Aorta (tissue), 5 donors: ENCODE measurements around the gene ZBTB7B. TPM values are rescaled to one million over a fixed set of nuclear protein-coding genes. Genes with fewer than 3 reads are reported as not detected.
A peak's percentile ranks its signal among the peaks of the same experiment; 100 is the strongest.
"Not testable (repeated sequence)": the region's sequence is repeated elsewhere in the genome, so short reads cannot be mapped to it uniquely, and the experiment has no call there.

Source experiments
- ATAC-seq: fragments of 200-7000 bp; cut with Tn5 transposase; one replicate; pipeline ENCODE4 v1.9.1; 2022; ENCODE audit warnings: moderate library complexity; ENCODE audit not compliant: low FRiP score
- DNase-seq, 2 donors: peaks; one replicate each; pipeline ENCODE4 v3.0.0-alpha.2; 2020
- H3K27ac ChIP-seq, 2 donors: one replicate each; pipeline ENCODE4 v1.5.1; 2013; ENCODE audit warnings: low read length in 2 of 2, mild to moderate bottlenecking in 2 of 2, moderate library complexity in 2 of 2, control low read depth in 1 of 2, inconsistent platforms in 1 of 2, low read depth in 1 of 2
- H3K27me3 ChIP-seq, 2 donors: one replicate each; pipeline ENCODE4 v1.6.1; 2013; ENCODE audit warnings: control low read depth in 1 of 2, low read length in 1 of 2, mild to moderate bottlenecking in 1 of 2, moderate library complexity in 1 of 2; ENCODE audit not compliant: insufficient read depth in 2 of 2, control insufficient read depth in 1 of 2
- H3K36me3 ChIP-seq, 2 donors: one replicate each; pipeline ENCODE4 v1.6.1; 2013; ENCODE audit warnings: control low read depth in 1 of 2, low read length in 1 of 2, mild to moderate bottlenecking in 1 of 2; ENCODE audit not compliant: insufficient read depth in 2 of 2, control insufficient read depth in 1 of 2
- H3K4me1 ChIP-seq, 2 donors: one replicate each; pipeline ENCODE4 v1.6.1; 2013; ENCODE audit warnings: low read length in 2 of 2, control low read depth in 1 of 2, mild to moderate bottlenecking in 1 of 2, moderate library complexity in 1 of 2; ENCODE audit not compliant: insufficient read depth in 2 of 2, control insufficient read depth in 1 of 2
- H3K4me3 ChIP-seq, 2 donors: one replicate each; pipeline ENCODE4 v1.5.1; 2013; ENCODE audit warnings: low read length in 2 of 2, control low read depth in 1 of 2, mild to moderate bottlenecking in 1 of 2
- H3K9me3 ChIP-seq: one replicate; pipeline ENCODE4 v1.6.1; 2013; ENCODE audit warnings: mild to moderate bottlenecking, low read length; ENCODE audit not compliant: control insufficient read depth
- WGBS, 2 donors: extraction: QIAGEN DNeasy Blood & Tissue Kit; methylation state at CpG; one replicate each; pipeline ENCODE4 v1.1.7; 2013; 5-methylcytosine and 5-hydroxymethylcytosine counted together
- intact Hi-C, 2 donors: fragments of 100-400 bp; cut with DNase I; formaldehyde crosslinking; loops; one replicate each; pipeline versions ENCODE4 v1.14.2 to v1.15.0; 2022
- polyA plus RNA-seq, 2 donors: library from polyadenylated mRNA; stranded (reverse); fragments of 200-250 nt; gene quantifications; one replicate each; pipeline ENCODE4 v1.2.3, GENCODE V29; 2013
- total RNA-seq, 2 donors: library from RNA; stranded (reverse); fragmentation: NEBNext Ultra II Directional; extraction: Animal tissue kit (Norgen Biotek cat#: 25700); gene quantifications; one replicate each; pipeline ENCODE4 v1.2.1, GENCODE V29; 2021
- donor health status: healthy with polysubstance abuse.
- donor health status: Bipolar disorder and iron deficiency.
- donor health status: DM: no; HTN: no; CAD: no.
- donor health status: DM: no; HTN: no; CAD: no.
- donor health status: DM: yes; HTN: yes; CAD: no.

Gene ZBTB7B
- total and polyA plus RNA-seq, 4 donors = 23.3 to 71.1 (median 39.6) TPM

- ATAC-seq = no peak
- peaks cover 2 to 4% of the 10 kb centered on the region in 2 donors for H3K36me3 ChIP-seq
- H3K27me3 ChIP-seq = no peaks in the 10 kb centered on the region
- no peak overlapping the region for H3K27ac ChIP-seq
- H3K4me3 ChIP-seq = no peak overlapping the region
- no peaks in the 10 kb centered on the region for H3K9me3 ChIP-seq
- no peak for DNase-seq
- no peaks in the 10 kb centered on the region for H3K4me1 ChIP-seq
- 84 to 85% methylated on average over 3 of the region's 3 CpGs for WGBS, 2 donors
- intact Hi-C loops = no loop called here
Measured at GRCh38 chr1:154989195-154989860, 13.3 kb upstream of the ZBTB7B start.

- ATAC-seq (no peak), DNase-seq (no peak)
- no peak overlapping the region for H3K4me3 ChIP-seq
- intact Hi-C loops = no loop called here
- no peak overlapping the region for H3K27ac ChIP-seq
- no peaks in the 10 kb centered on the region for H3K4me1 ChIP-seq
- no peaks in the 10 kb centered on the region for H3K9me3 ChIP-seq
- 91 to 92% methylated on average over 8 of the region's 8 CpGs for WGBS, 2 donors
- H3K27me3 ChIP-seq = no peaks in the 10 kb centered on the region
- H3K36me3 ChIP-seq = peaks cover 2 to 4% of the 10 kb centered on the region in 2 donors
Measured at GRCh38 chr1:154990276-154990675, 12.3 kb upstream of the ZBTB7B start.

- Histone ChIP-seq H3K27ac (no peak overlapping the region), H3K4me3 (no peak overlapping the region), H3K27me3 (no peaks in the 10 kb centered on the region), H3K9me3 (no peaks in the 10 kb centered on the region), H3K4me1 (no peaks in the 10 kb centered on the region), H3K36me3 (peaks cover 2 to 4% of the 10 kb centered on the region in 2 donors)
- ATAC-seq (no peak), DNase-seq (peak in 1 of 2 donors; percentile 33)
- intact Hi-C loops = no loop called here
- WGBS, 2 donors = 83 to 84% methylated on average over 14 of the region's 14 CpGs
Measured at GRCh38 chr1:154992721-154993571, 9.7 kb upstream of the ZBTB7B start.

- DNase-seq (peak in 1 of 2 donors; percentile 40), ATAC-seq (no peak)
- Histone ChIP-seq H3K27me3 (no peaks in the 10 kb centered on the region), H3K4me3 (no peak within 1 kb of the TSS), H3K4me1 (no peaks in the 10 kb centered on the region), H3K9me3 (no peaks in the 10 kb centered on the region), H3K27ac (no peak within 1 kb of the TSS), H3K36me3 (peaks cover 2 to 4% of the 10 kb centered on the region in 2 donors)
- intact Hi-C loops = no loop called here
- WGBS, 2 donors = 70 to 75% methylated on average over 8 of the region's 8 CpGs
Measured at GRCh38 chr1:154993572-154994268, 8.9 kb upstream of the ZBTB7B start, which contains the start of gene LENEP. Gene LENEP (plus strand): TSS chr1:154993586. CDS start chr1:154993608, 22 bp downstream.

- intact Hi-C loops = no loop called here
- Histone ChIP-seq H3K9me3 (no peaks in the 10 kb centered on the region), H3K4me1 (no peaks in the 10 kb centered on the region), H3K36me3 (peaks cover under 1 to 4% of the 10 kb centered on the region in 2 donors), H3K4me3 (no peak overlapping the region), H3K27me3 (no peaks in the 10 kb centered on the region), H3K27ac (no peak overlapping the region)
- DNase-seq (no peak), ATAC-seq (no peak)
- 18 to 30% methylated on average over 1 of the region's 1 CpG for WGBS, 2 donors
Measured at GRCh38 chr1:154994269-154994587, 8.4 kb upstream of the ZBTB7B start.

GRCh38 chr1:154994591-154994990 lies 8.0 kb upstream of the ZBTB7B start:
- intact Hi-C loops = no loop called here
- WGBS, 2 donors = 65 to 86% methylated on average over 3 of the region's 3 CpGs

GRCh38 chr1:154995301-154995983 lies 7.2 kb upstream of the ZBTB7B start:
- WGBS, 2 donors = 58 to 62% methylated on average over 13 of the region's 13 CpGs
- H3K4me1 ChIP-seq, ATAC-seq, H3K36me3 ChIP-seq, H3K27me3 ChIP-seq, H3K4me3 ChIP-seq, H3K9me3 ChIP-seq, intact Hi-C loops, H3K27ac ChIP-seq: not testable (repeated sequence)
- peak in 1 of 2 donors; percentile 13 for DNase-seq

More at GRCh38 chr1:154994591-154994990, 8.0 kb upstream of the ZBTB7B start:
- no peaks in the 10 kb centered on the region for H3K9me3 ChIP-seq
- no peaks in the 10 kb centered on the region for H3K4me1 ChIP-seq
- no peak for ATAC-seq
- no peaks in the 10 kb centered on the region for H3K27me3 ChIP-seq
- H3K4me3 ChIP-seq = no peak overlapping the region
- no peak overlapping the region for H3K27ac ChIP-seq
- peaks cover 0 to 4% of the 10 kb centered on the region in 2 donors for H3K36me3 ChIP-seq
- DNase-seq = no peak

GRCh38 chr1:154996966-154997701 lies 5.5 kb upstream of the ZBTB7B start:
- no peak overlapping the region for H3K4me3 ChIP-seq
- no peaks in the 10 kb centered on the region for H3K36me3 ChIP-seq
- DNase-seq = peak in 1 of 2 donors; percentile 57
- no peak for ATAC-seq
- H3K9me3 ChIP-seq = no peaks in the 10 kb centered on the region
- H3K4me1 ChIP-seq = no peaks in the 10 kb centered on the region
- H3K27ac ChIP-seq = no peak overlapping the region
- intact Hi-C loops = no loop called here
- 82 to 87% methylated on average over 15 of the region's 15 CpGs for WGBS, 2 donors
- H3K27me3 ChIP-seq = no peaks in the 10 kb centered on the region
